Endometrial microvascular endothelial cells (primary cell): ENCODE data around the gene SRA1. TPM values are rescaled to one million over a fixed set of nuclear protein-coding genes. Genes with fewer than 3 reads are reported as not detected.

ENCODE experiments used
- in situ Hi-C: cut with HindIII; loops from 2 replicates; pipeline ENCODE4 v1.10.0; 2017; ENCODE audit warnings: low sequenced_read_pairs, low pct_unique_long_range_greater_than_20kb; ENCODE audit errors: inconsistent ontology term
- total RNA-seq: library from RNA; depleted of rRNA; stranded (reverse); fragments of >200 nt; gene quantifications from one replicate; pipeline ENCODE4 v1.2.3, GENCODE V29; 2015; ENCODE audit errors: inconsistent ontology term

SRA1 gene
- total RNA-seq, 1 donor from 2014 or later, result 26.6 TPM

DNA sequence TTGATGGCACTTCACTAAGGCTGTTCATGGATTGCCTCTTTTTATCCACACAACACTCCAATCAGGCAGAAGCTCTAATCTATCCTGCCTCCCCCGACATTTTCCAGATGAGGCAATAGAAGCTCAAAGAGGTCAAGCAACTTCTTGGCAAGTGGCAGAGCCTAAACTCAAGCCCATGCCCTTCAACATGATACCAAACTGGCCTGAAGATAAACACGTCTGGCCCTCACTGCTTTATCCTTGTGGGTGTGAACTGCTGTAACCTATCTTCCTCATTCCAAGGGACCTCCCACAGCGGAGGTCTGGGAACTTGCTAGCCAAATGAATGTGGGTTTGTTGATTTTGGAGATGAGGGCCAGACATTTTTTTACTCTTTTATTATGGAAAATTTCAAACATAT lies 16.9 kb upstream of the SRA1 start:
- in situ Hi-C loops, result loop anchor here (25.0 kb wide), 1 partner anchor 237 kb away; the partner anchor contains the start of gene HBEGF

DNA sequence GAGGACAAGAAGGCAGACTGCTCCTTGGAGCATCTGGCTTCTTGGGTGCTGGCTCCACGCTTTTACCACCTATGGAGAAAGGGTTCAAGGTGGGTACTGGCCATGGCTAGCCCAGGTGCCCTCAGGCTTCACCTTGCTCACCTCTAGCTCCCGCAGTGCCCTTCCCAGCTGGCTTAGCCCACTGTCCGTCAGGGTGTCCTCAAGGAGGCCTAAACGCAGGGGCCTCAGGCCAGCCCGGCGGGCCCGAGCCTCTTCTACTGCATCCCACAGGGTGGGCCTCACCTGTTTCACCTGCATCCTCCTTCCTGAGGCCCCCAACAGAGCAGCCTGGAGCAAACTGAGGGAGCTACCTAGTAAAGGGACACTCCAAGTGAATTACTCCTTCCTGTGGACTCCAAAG lies 16.4 kb upstream of the SRA1 start:
- in situ Hi-C loops, result loop anchor here (25.0 kb wide), 1 partner anchor 236 kb away; the partner anchor contains the start of gene HBEGF

DNA sequence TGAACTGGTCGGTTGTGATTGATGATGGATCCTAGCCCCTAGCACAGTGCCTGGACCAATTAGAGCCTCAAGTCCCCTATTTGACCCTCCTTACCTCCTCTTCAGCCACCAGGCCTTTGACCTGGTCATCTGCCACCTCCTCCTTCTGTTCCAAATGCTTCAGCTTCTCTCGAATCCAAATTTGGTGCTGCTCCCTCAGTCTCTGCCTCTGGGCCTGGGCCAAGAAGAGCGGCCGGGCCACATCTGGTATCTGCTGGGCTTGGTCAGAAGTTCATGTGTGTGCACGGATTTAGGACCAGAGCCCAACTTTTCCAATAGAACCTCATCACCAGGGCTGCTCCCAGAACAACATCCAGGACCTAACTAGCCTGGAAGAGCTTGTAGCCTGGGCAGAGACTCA lies 13.8 kb upstream of the SRA1 start:
- in situ Hi-C loops, result loop anchor here (25.0 kb wide), 1 partner anchor 234 kb away; the partner anchor contains the start of gene HBEGF

DNA sequence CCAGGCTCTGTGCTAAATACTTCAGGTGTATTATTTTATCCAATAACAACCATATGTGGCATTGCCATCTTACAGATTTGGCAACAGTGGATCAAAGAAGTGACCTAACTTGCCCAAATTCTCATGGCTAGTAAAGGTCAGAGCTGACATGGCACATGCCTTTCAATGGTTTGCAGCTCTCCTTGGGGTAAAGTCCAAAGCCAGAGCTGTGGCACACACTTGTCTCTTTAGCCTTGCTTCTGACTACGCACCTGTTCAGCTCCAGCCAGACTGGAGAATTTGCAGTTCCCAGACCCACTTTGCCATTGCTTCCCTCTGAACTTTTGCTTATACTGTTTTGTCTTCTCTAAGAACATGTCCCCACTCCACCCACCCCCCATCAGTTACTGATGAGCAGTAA lies 13.2 kb upstream of the SRA1 start:
- in situ Hi-C loops, result loop anchor here (25.0 kb wide), 1 partner anchor 233 kb away; the partner anchor contains the start of gene HBEGF

DNA sequence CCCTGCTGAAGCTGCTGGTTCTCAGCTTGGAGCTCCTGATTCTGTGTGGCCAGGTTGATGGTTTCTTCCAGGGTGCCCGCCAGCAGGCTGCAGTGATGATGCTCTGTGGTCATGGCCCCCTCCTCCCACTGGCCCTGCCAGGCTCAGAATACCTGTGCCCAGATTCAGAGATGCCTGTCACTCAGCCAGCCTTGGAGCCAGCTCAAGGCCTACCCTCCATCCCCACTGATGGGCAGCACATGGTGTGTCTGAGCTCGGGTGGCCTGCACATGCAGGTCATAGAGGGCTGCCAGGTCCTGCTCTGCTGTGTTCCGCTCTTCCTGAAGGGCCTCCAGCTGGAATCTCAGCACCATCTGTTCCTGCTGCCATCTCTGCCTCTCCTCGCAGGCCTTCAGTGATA lies 12.8 kb upstream of the SRA1 start:
- in situ Hi-C loops, result loop anchor here (25.0 kb wide), 1 partner anchor 233 kb away; the partner anchor contains the start of gene HBEGF

DNA sequence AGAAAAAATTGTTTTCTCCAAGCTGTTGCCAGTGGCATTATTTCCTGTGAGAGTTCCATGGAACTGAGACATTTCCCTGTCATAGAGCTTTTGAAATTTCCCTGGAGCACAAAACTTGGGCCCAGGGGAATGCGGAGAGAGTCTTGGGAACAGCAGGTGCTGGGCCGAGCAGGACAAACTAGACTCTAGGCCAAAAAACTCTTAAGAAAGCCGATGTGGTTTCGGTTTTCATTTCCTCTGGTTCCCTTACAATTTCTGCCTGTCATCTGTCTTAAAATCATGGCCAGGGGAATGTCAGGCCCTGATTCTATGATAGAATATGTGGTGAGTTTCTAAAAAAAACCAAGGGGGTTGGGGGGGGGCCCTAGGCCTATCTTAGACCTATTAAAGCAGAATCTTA lies 11.9 kb upstream of the SRA1 start:
- in situ Hi-C loops, result loop anchor here (25.0 kb wide), 1 partner anchor 232 kb away; the partner anchor contains the start of gene HBEGF

DNA sequence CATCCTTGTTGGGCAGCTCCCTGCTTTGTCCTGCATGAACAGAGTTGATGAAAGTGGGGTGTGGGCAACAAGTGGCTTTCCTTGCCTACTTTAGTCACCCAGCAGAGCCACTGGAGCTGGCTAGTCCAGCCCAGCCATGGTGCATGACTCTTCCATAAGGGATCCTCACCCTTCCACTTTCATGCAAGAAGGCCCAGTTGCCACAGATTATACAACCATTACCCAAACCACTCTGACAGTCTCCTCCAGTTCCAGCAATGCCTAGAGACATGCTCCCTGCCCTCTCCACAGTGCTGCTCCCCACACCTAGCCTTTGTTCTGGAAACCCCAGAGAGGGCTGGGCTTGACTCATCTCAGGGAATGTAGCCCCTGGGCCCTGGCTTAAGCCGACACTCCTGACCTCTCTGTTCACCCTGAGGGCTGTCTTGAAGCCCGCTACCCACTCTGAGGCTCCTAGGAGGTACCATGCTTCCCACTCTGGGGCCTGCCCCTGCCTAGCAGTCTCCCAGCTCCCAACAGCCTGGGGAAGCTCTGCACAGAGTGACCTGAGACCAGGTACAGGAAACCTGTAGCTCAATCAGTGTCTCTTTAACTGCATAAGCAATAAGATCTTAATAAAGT lies 11.3 kb upstream of the SRA1 start:
- in situ Hi-C loops, result loop anchor here (25.0 kb wide), 1 partner anchor 231 kb away; the partner anchor contains the start of gene HBEGF

DNA sequence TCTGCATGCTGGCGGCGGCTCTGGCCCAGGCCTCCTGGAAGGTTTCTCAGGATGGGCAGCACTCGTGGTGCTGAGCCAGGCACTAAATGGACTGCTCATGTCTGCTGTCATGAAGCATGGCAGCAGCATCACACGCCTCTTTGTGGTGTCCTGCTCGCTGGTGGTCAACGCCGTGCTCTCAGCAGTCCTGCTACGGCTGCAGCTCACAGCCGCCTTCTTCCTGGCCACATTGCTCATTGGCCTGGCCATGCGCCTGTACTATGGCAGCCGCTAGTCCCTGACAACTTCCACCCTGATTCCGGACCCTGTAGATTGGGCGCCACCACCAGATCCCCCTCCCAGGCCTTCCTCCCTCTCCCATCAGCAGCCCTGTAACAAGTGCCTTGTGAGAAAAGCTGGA lies 10.6 kb upstream of the SRA1 start:
- in situ Hi-C loops, result loop anchor here (25.0 kb wide), 1 partner anchor 231 kb away; the partner anchor contains the start of gene HBEGF

DNA sequence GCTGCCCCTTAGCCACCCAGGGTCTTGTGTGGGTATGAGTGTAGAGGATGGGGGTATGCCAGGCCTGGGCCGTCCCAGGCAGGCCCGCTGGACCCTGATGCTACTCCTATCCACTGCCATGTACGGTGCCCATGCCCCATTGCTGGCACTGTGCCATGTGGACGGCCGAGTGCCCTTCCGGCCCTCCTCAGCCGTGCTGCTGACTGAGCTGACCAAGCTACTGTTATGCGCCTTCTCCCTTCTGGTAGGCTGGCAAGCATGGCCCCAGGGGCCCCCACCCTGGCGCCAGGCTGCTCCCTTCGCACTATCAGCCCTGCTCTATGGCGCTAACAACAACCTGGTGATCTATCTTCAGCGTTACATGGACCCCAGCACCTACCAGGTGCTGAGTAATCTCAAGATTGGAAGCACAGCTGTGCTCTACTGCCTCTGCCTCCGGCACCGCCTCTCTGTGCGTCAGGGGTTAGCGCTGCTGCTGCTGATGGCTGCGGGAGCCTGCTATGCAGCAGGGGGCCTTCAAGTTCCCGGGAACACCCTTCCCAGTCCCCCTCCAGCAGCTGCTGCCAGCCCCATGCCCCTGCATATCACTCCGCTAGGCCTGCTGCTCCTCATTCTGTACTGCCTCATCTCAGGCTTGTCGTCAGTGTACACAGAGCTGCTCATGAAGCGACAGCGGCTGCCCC lies 10.0 kb upstream of the SRA1 start:
- in situ Hi-C loops, result loop anchor here (25.0 kb wide), 1 partner anchor 230 kb away; the partner anchor contains the start of gene HBEGF

DNA sequence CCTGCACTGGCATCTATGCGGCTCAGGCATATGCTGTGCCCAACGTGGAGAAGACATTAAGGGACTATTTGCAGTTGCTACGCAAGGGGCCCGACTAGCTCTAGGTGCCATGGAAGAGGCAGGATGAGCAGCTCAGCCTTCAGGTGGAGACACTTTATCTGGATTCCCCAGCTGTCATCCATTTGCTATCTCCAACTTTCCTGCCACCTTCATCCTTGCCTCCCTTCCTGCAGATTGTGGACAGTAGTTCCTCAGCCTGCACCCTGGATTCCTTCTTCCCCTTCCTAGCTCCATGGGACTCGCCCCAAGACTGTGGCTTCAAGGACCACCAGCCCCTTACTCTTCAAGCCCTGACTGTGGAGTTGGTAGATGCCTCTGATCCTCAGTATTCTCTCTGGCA lies 9.4 kb upstream of the SRA1 start:
- in situ Hi-C loops, result loop anchor here (25.0 kb wide), 1 partner anchor 229 kb away; the partner anchor contains the start of gene HBEGF

DNA sequence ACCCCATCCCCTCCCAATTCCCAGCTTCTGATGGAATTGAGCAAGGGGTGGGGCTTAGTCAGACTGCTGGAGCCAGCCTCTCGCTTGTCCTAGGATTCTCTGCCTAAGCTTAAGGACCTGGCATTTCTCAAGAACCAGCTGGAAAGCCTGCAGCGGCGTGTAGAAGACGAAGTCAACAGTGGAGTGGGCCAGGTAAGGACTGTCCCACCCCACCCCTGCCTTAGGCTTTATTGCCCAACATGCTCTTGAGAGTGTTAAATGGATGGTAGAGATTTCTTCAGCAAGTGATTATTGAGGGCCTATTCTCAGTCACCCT lies 8.5 kb upstream of the SRA1 start:
- in situ Hi-C loops, result loop anchor here (25.0 kb wide), 1 partner anchor 228 kb away; the partner anchor contains the start of gene HBEGF

DNA sequence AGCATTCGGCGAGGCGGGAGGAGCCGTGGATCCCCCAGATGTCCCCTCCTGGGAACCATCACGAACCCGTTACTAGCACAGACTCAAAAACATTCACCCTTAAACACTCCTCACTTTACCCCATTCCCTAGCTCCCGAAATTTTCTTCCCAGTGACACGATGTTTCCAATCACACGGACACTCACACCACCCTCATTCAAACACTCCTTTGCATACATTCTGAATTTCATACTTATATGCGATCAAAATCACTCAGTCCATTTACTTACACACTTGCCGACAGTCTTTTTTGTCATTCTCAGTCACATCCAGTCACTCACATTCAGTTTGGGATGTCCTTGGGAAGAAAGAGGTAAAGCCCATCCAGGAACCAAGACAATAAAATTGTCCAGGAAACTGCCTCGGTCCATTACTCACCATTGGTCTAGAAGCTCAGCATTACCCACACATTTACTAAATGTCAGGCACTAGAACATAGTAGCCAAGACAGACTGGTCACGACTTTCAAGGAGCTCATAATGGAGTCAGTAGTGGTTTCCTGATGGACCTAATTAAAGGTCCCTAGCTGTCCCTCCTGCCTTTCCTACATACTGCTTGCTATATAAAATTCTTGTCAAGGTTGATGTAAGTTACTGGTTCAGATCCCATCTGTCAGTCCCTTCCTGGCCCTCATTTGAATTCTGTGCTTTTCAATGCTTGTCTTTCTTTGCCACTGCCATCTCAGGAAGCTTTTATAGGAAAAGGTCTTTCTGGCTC lies 7.9 kb upstream of the SRA1 start:
- in situ Hi-C loops, result loop anchor here (25.0 kb wide), 1 partner anchor 228 kb away; the partner anchor contains the start of gene HBEGF

DNA sequence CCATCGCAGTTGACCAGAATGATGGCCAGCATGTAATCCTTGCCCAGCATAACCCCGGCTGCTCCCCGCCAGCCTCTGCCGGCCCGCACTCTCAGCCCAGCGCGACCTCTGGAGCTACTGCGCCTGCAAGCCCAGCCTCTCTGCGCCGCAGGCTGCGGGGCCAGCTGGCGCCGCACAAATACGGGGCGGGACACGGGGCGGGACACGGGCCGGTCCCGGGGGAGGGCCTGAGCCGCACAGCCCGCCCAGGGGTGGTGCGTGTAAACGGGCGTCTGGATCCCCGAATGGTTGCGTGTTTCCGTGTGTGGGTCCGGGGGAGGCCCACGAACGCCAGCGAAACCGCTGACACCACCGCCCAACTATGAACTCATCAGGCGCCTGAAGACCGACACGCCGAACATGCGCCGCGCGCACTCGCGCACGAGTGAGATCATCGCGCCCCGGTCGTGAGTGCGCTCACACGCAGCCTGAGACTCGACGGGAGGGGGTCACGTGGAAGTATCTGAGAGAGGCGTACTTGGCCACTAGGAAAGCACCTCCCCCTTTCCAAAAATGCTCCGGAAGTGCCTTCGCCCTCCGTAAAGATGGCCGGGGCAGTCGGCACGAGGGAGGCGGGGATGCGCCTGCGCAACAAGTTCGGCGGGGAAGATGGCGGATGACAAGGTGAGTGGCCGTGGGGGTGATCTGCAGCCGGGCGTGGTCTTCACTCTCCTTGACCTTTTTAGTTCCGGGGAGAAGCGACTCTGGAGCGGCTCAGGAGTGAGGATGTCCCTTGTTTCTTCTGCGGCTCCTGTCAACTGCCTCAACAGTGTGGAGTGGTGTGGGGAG lies 7.1 kb upstream of the SRA1 start, which contains the start of the genes APBB3 and SLC35A4:
TSS of gene APBB3 (minus strand) at position 403 of the 828 bp plus-strand sequence. CDS start at position 50, 353 bp downstream.
TSS of gene SLC35A4 (plus strand) at position 633 of the 828 bp plus-strand sequence. CDS start 2,342 bp downstream, outside the sequence.
- in situ Hi-C loops, result loop anchor here (25.0 kb wide), 1 partner anchor 227 kb away; the partner anchor contains the start of gene HBEGF

DNA sequence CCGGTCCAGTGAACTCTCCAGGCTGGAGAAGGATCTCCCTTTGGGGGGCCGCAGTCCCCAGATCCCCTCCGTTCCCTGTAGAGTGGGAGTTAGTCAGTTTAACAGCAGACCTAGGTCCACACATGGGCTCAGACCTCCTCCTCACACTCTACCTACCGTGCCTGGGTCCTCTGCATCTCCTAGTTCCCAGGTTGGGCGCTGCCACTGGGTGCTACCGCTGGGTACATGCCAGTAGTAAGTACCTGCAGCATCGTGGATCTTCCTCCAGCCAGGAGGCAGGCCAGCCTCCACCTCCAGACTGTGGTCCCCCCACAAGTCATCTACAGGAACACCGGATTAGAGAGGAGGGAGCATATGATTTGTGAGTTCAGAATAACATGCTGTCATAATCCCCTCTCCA lies 6.3 kb upstream of the SRA1 start:
- in situ Hi-C loops, result loop anchor here (25.0 kb wide), 1 partner anchor 226 kb away; the partner anchor contains the start of gene HBEGF

DNA sequence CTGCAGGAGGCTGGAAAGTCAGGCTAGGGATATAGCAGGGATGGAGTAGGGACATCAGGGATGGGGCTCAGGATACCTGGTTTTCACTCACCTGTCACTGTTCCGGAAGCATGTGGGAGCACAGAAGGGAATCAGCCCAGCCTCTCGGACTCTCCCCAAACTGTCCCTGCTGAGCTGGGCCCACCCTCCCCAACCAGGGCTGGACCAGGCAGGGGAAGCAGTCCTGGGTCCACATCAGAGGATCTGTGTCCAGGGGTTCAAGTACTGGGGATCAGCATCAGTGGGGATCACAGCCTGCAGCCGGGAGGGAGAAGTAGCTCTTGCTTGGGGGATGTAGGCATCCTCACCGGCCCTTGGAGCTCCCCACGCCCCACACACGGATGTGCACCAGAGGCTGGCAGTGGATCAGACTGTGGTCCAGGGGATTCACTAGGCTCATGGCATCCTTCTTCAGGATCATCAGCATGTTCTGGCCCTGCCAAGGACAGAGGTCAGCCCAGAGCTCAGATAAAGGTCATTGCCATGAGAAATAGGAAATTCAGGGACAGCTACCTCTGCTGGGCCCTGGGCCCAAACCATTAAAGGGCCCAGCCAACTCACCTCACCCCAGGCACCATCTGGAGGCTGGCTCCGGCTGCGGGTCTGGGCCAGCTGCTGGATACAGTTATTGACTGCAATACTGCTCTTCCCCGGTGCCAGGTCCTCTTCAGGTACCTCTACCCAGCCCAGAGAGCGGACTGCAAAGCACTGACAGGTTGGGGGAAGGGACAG lies 4.7 kb upstream of the SRA1 start:
- in situ Hi-C loops, result loop anchor here (25.0 kb wide), 1 partner anchor 225 kb away; the partner anchor contains the start of gene HBEGF

DNA sequence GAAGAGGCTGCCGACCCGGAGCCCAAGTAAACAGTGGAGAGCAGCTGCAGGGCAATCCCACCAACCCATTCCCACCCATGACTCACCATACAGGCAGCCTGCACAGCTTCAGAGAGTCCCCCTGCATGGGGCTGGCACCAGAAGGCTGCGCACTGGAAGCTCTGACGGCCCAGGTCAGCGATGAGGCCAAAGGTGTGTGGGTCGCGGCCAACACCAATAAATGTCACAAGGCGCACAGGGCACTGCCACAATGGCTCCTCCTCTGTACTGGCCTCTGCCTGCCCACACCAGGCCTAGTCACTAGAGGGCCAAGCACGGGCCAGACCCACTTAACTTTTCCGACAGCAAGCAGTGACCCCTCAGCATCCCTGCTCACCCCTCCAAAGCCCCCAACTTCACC lies 3.0 kb upstream of the SRA1 start:
- in situ Hi-C loops, result loop anchor here (25.0 kb wide), 1 partner anchor 223 kb away; the partner anchor contains the start of gene HBEGF

DNA sequence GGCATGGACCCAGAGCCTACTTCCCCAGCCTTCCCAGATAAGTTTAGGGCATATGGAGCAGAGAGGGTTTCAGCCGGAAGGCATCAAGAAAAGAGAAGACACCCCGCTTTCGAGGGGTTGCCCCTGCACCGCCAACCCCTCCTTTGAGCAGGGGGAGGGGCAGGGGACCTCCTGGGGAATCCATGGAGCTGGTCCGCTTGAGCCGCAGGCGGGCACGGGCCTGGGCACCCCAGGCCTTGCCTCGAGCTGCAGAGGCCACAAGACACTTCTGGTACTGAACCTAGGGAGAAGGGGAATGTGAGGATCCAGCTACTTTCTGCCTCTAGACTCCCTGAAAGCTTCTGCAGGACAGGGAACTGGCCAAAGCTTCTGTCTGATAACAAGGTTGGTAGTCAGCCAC lies 1.3 kb upstream of the SRA1 start:
- in situ Hi-C loops, result loop anchor here (25.0 kb wide), 1 partner anchor 221 kb away; the partner anchor contains the start of gene HBEGF
